MCF 10A (cell line): Measurements from ENCODE around the gene PGAP6. TPM values are rescaled to one million over a fixed set of nuclear protein-coding genes. Genes with fewer than 3 reads are reported as not detected.
"Not testable (repeated sequence)": the region's sequence is repeated elsewhere in the genome, so short reads cannot be mapped to it uniquely, and the experiment has no call there.

Experiments
- BruUV-seq: library from RNA; stranded (reverse); fragments of 400-500 nt; replicated peaks from 2 replicates; lab custom pipeline; 2021; lab: Mats Ljungman, UMichigan
- CTCF ChIA-PET: fragments of 300-600 bp; sonication (Branson Sonifier 250); formaldehyde crosslinking; extraction: SDS; loops from one replicate; lab custom pipeline; 2021; ENCODE audit warnings: antibody characterized with exemption, inconsistent platforms; lab: Yijun Ruan, JAX
- POLR2A ChIA-PET: fragments of 300-600, 350-650 bp; sonication (Branson Sonifier 250); formaldehyde crosslinking; extraction: SDS; loops from one replicate; lab custom pipeline; 2020; ENCODE audit warnings: antibody characterized with exemption, inconsistent platforms; lab: Yijun Ruan, JAX
- DNase-seq: peaks from one replicate; pipeline ENCODE4 v3.0.0-alpha.2; 2018; ENCODE audit not compliant: unreplicated experiment
- H3K27ac Mint-ChIP-seq: one replicate; pipeline ENCODE4 v1.8.0; 2022; ENCODE audit warnings: mild to moderate bottlenecking, low read depth, mixed read lengths; ENCODE audit not compliant: unreplicated experiment
- H3K27me3 Mint-ChIP-seq: one replicate; pipeline ENCODE4 v1.8.0; 2022; ENCODE audit warnings: mixed read lengths; ENCODE audit not compliant: insufficient read depth, unreplicated experiment
- H3K36me3 Mint-ChIP-seq: one replicate; pipeline ENCODE4 v1.8.0; 2022; ENCODE audit warnings: mild to moderate bottlenecking, moderate library complexity, mixed read lengths; ENCODE audit not compliant: insufficient read depth, unreplicated experiment
- H3K4me1 Mint-ChIP-seq: one replicate; pipeline ENCODE4 v1.8.0; 2022; ENCODE audit warnings: mixed read lengths; ENCODE audit not compliant: insufficient read depth, unreplicated experiment
- H3K4me3 Mint-ChIP-seq: one replicate; pipeline ENCODE4 v1.8.0; 2022; ENCODE audit warnings: mild to moderate bottlenecking, moderate library complexity, mixed read lengths; ENCODE audit not compliant: unreplicated experiment
- H3K9me3 Mint-ChIP-seq: one replicate; pipeline ENCODE4 v1.8.0; 2022; ENCODE audit warnings: mixed read lengths; ENCODE audit not compliant: unreplicated experiment
- CTCF ChIP-seq: fragments of 200-600 bp; IDR thresholded peaks from one replicate; pipeline ENCODE4 v1.8.0; 2022; ENCODE audit warnings: antibody characterized with exemption, mild to moderate bottlenecking; ENCODE audit not compliant: unreplicated experiment
- intact Hi-C: fragments of 100-400 bp; cut with micrococcal nuclease; formaldehyde crosslinking; loops from 2 replicates; pipeline ENCODE4 v1.14.1; 2022
- total RNA-seq: library from RNA; stranded (reverse); gene quantifications from 2 replicates; pipeline ENCODE4 v1.2.3, GENCODE V29; 2022

Gene PGAP6
- total RNA-seq, 1 experiment from 2014 or later, result 18.3 TPM

GRCh38 chr16:347203-347602 is 34.6 kb downstream of the PGAP6 start:
- no peaks in the 10 kb centered on the region for H3K27me3 Mint-ChIP-seq
- no peak overlapping the region for H3K27ac Mint-ChIP-seq
- DNase-seq, result no peak
- H3K4me1 Mint-ChIP-seq, result peaks cover 15% of the 10 kb centered on the region
- no peak for TF ChIP-seq CTCF
- H3K4me3 Mint-ChIP-seq, result no peak overlapping the region
- CTCF ChIA-PET, result no interaction called here
- no TSS peak for BruUV-seq
- H3K36me3 Mint-ChIP-seq, result peaks cover 47% of the 10 kb centered on the region
- no peaks in the 10 kb centered on the region for H3K9me3 Mint-ChIP-seq
- intact Hi-C loops, result no loop called here
- POLR2A ChIA-PET, result interaction anchor here (0.9 to 1.1 kb wide), 2 partner anchors 9 to 112 kb away, joined by 3 read pairs; no protein-coding TSS in a partner anchor

GRCh38 chr16:346587-346986 is 35.2 kb downstream of the PGAP6 start:
- ChIA-PET POLR2A (interaction anchor here (0.9 to 1.2 kb wide), 3 partner anchors 8 to 111 kb away, joined by 3 read pairs; no protein-coding TSS in a partner anchor), CTCF (interaction anchor here (0.6 kb wide), 1 partner anchor 88 kb away, joined by 4 read pairs; no protein-coding TSS in a partner anchor)
- Mint-ChIP-seq H3K9me3 (no peaks in the 10 kb centered on the region), H3K27me3 (no peaks in the 10 kb centered on the region), H3K4me1 (peaks cover 15% of the 10 kb centered on the region), H3K36me3 (peaks cover 51% of the 10 kb centered on the region), H3K27ac (no peak overlapping the region), H3K4me3 (no peak overlapping the region)
- intact Hi-C loops, result no loop called here
- no peak for DNase-seq
- TF ChIP-seq CTCF, result no peak
- no TSS peak for BruUV-seq

- no peaks in the 10 kb centered on the region for H3K27me3 Mint-ChIP-seq
- peaks cover 50% of the 10 kb centered on the region for H3K36me3 Mint-ChIP-seq
- no peaks in the 10 kb centered on the region for H3K9me3 Mint-ChIP-seq
- no peak overlapping the region for H3K27ac Mint-ChIP-seq
- no TSS peak for BruUV-seq
- ChIA-PET POLR2A (interaction anchor here (0.7 to 1.2 kb wide), 2 partner anchors 15 to 29 kb away, joined by 3 read pairs; no protein-coding TSS in a partner anchor), CTCF (no interaction called here)
- intact Hi-C loops, result no loop called here
- peaks cover 15% of the 10 kb centered on the region for H3K4me1 Mint-ChIP-seq
- TF ChIP-seq CTCF, result no peak
- no peak for DNase-seq
- H3K4me3 Mint-ChIP-seq, result no peak overlapping the region
Observed at GRCh38 chr16:345772-346171, 36.0 kb downstream of the PGAP6 start.

- Mint-ChIP-seq H3K36me3 (peaks cover 41% of the 10 kb centered on the region), H3K9me3 (no peaks in the 10 kb centered on the region), H3K27me3 (no peaks in the 10 kb centered on the region), H3K4me3 (no peak overlapping the region), H3K4me1 (peaks cover 14% of the 10 kb centered on the region), H3K27ac (no peak overlapping the region)
- TF ChIP-seq CTCF, result no peak
- ChIA-PET CTCF (interaction anchor here (0.6 to 1.6 kb wide), 2 partner anchors 19 to 325 kb away, joined by 3 to 10 read pairs; no protein-coding TSS in a partner anchor), POLR2A (interaction anchor here (0.7 kb wide), 1 partner anchor 290 kb away, joined by 3 read pairs; no protein-coding TSS in a partner anchor)
- DNase-seq, result no peak
- intact Hi-C loops, result no loop called here
- no TSS peak for BruUV-seq
Observed at GRCh38 chr16:342455-343213, 39.1 kb downstream of the PGAP6 start.

- intact Hi-C loops, H3K9me3 Mint-ChIP-seq, DNase-seq, H3K27me3 Mint-ChIP-seq, POLR2A ChIA-PET, BruUV-seq, H3K4me1 Mint-ChIP-seq, H3K27ac Mint-ChIP-seq, H3K4me3 Mint-ChIP-seq: not testable (repeated sequence)
- peaks cover 41% of the 10 kb centered on the region for H3K36me3 Mint-ChIP-seq
- CTCF ChIA-PET, result interaction anchor here (1.0 kb wide), 1 partner anchor 20 kb away, joined by 4 read pairs; no protein-coding TSS in a partner anchor
Observed at GRCh38 chr16:341974-342336, 39.8 kb downstream of the PGAP6 start.
